ENCODE results near the gene PPP2CA. TPM values are rescaled to one million over a fixed set of nuclear protein-coding genes. Genes with fewer than 3 reads are reported as not detected.

Gene PPP2CA
- total and polyA plus RNA-seq, 9 of the 15 experiments (the other 6 are each of a cell fraction or from before 2014, with no cell fraction given) = 23.0 to 257 (median 109) TPM

DNA sequence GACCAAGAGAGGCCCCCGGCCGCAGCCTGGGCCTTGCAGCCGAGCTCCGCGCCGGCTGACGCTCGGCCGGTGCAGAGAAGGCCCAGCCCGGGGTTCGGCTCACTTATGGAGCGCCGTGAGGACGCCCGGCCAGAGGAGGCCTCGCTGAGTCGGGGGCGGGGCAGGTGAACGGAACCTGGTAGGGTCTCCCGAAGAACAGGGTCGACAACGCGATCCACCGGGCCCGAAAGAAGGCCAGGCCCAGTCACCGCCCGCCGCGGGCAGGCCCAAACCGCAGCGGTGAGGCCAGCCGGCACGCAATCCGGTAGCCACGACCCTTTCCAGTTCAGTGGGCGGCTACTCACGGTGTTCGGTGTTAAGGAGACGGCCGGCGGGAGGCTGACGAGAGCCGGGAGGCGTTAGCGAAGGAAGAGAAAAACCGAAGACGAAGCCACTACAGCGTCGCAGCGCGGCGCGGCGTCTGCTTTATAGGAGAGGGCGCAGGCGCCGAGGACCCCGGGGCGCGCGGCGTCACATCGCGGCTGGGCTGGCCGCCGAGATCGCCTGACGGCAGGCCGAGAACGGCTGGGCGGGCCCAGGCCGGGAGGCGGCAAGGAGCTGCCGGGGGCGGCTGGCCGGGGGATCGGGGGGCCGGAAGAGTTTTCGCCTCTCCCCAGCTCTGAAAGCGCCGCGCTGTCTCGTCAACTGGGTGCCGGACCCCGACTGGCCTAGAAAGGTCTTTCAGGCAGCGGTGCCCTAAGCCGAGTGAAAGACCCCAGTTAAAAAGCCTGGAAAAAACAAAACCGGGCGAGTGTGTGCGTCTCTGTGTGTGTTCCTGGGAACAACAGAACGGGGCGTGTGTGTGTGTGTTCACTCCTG is 49.1 kb downstream of the PPP2CA start, which contains the start of gene SKP1 (continued):
- TF ChIP-seq ELF2 (CRISPR knock-in tag; IDR thresholded peaks at IDR 0.05) (0 out of 2 replicates have a peak, but pooled peaks have one; percentile 12), CHCHD3 (CRISPR knock-in tag; IDR thresholded peaks at IDR 0.05) (no peak), RNF2 (IDR thresholded peaks at IDR 0.05) (peak; percentile 54; the same call in 1 of the 2 replicates), BRCA1 (IDR thresholded peaks at IDR 0.05) (no peak), BRCA1 (CRISPR knock-in tag; IDR thresholded peaks at IDR 0.05) (peak; percentile 93; the same call in 1 of the 2 replicates), ZKSCAN8 (CRISPR knock-in tag; IDR thresholded peaks at IDR 0.05) (no peak), BRD4 (IDR thresholded peaks at IDR 0.05) (0 out of 2 replicates have a peak, but pooled peaks have one; percentile 40), WHSC1 (IDR thresholded peaks at IDR 0.05; ENCODE audit: low read length) (no peak), ZNF561 (CRISPR knock-in tag; conservative IDR thresholded peaks at IDR 0.05) (no peak), HMG20A (CRISPR knock-in tag; conservative IDR thresholded peaks at IDR 0.05) (no peak), IRF2 (CRISPR knock-in tag; IDR thresholded peaks at IDR 0.05) (no peak), NRF1 (conservative IDR thresholded peaks at IDR 0.05 in 1 of 2, IDR thresholded peaks at IDR 0.05 in 1 of 2) (peak; percentile 73 to 80)
- TF ChIP-seq, protein P1, sequence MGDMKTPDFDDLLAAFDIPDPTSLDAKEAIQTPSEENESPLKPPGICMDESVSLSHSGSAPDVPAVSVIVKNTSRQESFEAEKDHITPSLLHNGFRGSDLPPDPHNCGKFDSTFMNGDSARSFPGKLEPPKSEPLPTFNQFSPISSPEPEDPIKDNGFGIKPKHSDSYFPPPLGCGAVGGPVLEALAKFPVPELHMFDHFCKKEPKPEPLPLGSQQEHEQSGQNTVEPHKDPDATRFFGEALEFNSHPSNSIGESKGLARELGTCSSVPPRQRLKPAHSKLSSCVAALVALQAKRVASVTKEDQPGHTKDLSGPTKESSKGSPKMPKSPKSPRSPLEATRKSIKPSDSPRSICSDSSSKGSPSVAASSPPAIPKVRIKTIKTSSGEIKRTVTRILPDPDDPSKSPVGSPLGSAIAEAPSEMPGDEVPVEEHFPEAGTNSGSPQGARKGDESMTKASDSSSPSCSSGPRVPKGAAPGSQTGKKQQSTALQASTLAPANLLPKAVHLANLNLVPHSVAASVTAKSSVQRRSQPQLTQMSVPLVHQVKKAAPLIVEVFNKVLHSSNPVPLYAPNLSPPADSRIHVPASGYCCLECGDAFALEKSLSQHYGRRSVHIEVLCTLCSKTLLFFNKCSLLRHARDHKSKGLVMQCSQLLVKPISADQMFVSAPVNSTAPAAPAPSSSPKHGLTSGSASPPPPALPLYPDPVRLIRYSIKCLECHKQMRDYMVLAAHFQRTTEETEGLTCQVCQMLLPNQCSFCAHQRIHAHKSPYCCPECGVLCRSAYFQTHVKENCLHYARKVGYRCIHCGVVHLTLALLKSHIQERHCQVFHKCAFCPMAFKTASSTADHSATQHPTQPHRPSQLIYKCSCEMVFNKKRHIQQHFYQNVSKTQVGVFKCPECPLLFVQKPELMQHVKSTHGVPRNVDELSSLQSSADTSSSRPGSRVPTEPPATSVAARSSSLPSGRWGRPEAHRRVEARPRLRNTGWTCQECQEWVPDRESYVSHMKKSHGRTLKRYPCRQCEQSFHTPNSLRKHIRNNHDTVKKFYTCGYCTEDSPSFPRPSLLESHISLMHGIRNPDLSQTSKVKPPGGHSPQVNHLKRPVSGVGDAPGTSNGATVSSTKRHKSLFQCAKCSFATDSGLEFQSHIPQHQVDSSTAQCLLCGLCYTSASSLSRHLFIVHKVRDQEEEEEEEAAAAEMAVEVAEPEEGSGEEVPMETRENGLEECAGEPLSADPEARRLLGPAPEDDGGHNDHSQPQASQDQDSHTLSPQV (IDR thresholded peaks at IDR 0.05) = no peak
- TF ChIP-seq, protein P2, sequence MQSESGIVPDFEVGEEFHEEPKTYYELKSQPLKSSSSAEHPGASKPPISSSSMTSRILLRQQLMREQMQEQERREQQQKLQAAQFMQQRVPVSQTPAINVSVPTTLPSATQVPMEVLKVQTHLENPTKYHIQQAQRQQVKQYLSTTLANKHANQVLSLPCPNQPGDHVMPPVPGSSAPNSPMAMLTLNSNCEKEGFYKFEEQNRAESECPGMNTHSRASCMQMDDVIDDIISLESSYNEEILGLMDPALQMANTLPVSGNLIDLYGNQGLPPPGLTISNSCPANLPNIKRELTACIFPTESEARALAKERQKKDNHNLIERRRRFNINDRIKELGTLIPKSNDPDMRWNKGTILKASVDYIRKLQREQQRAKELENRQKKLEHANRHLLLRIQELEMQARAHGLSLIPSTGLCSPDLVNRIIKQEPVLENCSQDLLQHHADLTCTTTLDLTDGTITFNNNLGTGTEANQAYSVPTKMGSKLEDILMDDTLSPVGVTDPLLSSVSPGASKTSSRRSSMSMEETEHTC (IDR thresholded peaks at IDR 0.05) = 0 out of 2 replicates have a peak, but pooled peaks have one; percentile 26
- TF ChIP-seq, protein P3, sequence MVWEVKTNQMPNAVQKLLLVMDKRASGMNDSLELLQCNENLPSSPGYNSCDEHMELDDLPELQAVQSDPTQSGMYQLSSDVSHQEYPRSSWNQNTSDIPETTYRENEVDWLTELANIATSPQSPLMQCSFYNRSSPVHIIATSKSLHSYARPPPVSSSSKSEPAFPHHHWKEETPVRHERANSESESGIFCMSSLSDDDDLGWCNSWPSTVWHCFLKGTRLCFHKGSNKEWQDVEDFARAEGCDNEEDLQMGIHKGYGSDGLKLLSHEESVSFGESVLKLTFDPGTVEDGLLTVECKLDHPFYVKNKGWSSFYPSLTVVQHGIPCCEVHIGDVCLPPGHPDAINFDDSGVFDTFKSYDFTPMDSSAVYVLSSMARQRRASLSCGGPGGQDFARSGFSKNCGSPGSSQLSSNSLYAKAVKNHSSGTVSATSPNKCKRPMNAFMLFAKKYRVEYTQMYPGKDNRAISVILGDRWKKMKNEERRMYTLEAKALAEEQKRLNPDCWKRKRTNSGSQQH (CRISPR knock-in tag; IDR thresholded peaks at IDR 0.05) = no peak
- TF ChIP-seq, protein P4, sequence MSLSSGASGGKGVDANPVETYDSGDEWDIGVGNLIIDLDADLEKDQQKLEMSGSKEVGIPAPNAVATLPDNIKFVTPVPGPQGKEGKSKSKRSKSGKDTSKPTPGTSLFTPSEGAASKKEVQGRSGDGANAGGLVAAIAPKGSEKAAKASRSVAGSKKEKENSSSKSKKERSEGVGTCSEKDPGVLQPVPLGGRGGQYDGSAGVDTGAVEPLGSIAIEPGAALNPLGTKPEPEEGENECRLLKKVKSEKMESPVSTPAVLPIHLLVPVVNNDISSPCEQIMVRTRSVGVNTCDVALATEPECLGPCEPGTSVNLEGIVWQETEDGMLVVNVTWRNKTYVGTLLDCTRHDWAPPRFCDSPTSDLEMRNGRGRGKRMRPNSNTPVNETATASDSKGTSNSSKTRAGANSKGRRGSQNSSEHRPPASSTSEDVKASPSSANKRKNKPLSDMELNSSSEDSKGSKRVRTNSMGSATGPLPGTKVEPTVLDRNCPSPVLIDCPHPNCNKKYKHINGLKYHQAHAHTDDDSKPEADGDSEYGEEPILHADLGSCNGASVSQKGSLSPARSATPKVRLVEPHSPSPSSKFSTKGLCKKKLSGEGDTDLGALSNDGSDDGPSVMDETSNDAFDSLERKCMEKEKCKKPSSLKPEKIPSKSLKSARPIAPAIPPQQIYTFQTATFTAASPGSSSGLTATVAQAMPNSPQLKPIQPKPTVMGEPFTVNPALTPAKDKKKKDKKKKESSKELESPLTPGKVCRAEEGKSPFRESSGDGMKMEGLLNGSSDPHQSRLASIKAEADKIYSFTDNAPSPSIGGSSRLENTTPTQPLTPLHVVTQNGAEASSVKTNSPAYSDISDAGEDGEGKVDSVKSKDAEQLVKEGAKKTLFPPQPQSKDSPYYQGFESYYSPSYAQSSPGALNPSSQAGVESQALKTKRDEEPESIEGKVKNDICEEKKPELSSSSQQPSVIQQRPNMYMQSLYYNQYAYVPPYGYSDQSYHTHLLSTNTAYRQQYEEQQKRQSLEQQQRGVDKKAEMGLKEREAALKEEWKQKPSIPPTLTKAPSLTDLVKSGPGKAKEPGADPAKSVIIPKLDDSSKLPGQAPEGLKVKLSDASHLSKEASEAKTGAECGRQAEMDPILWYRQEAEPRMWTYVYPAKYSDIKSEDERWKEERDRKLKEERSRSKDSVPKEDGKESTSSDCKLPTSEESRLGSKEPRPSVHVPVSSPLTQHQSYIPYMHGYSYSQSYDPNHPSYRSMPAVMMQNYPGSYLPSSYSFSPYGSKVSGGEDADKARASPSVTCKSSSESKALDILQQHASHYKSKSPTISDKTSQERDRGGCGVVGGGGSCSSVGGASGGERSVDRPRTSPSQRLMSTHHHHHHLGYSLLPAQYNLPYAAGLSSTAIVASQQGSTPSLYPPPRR (CRISPR knock-in tag; IDR thresholded peaks at IDR 0.05; ENCODE audit: borderline replicate concordance) = peak; percentile 96

All from K562 (cell line).